GM12878 (cell line): ENCODE data around the gene ENO2. TPM values are rescaled to one million over a fixed set of nuclear protein-coding genes. Genes with fewer than 3 reads are reported as not detected.
A peak's percentile ranks its signal among the peaks of the same experiment; 100 is the strongest.

Source experiments
- ATF7 ChIP-seq: fragments of 450-650 bp; IDR thresholded peaks from 2 replicates; pipeline ENCODE4 v1.6.1; 2016; ENCODE audit warnings: low read depth, mild to moderate bottlenecking
- DPF2 ChIP-seq: fragments of 450-650 bp; IDR thresholded peaks from 2 replicates; pipeline ENCODE4 v1.6.1; 2017; ENCODE audit warnings: mild to moderate bottlenecking
- EED ChIP-seq: sonication (generic); IDR thresholded peaks from 2 replicates; pipeline ENCODE4 v1.6.1; 2016; ENCODE audit warnings: antibody characterized with exemption, low read depth
- EZH2 ChIP-seq: IDR thresholded peaks from 2 replicates; pipeline ENCODE4 v1.6.1; 2012; ENCODE audit warnings: low read depth, mild to moderate bottlenecking, control low read depth, inconsistent platforms, low read length, borderline replicate concordance; ENCODE audit not compliant: control insufficient read depth
- FOS ChIP-seq: IDR thresholded peaks from 3 replicates; pipeline ENCODE4 v1.6.1; 2011; ENCODE audit warnings: borderline replicate concordance; ENCODE audit not compliant: insufficient read length; ENCODE audit errors: extremely low read depth
- HDAC6 ChIP-seq: fragments of 200-600 bp; sonication (generic); IDR thresholded peaks from one replicate; pipeline ENCODE4 v1.8.0; 2017; ENCODE audit warnings: antibody characterized with exemption; ENCODE audit not compliant: unreplicated experiment
- HDGF ChIP-seq: fragments of 450-650 bp; IDR thresholded peaks from 2 replicates; pipeline ENCODE4 v1.6.1; 2016; ENCODE audit warnings: antibody characterized with exemption
- JUNB ChIP-seq: IDR thresholded peaks from 2 replicates; pipeline ENCODE4 v1.6.1; 2016; ENCODE audit warnings: antibody characterized with exemption, mild to moderate bottlenecking
- JUND ChIP-seq: IDR thresholded peaks from 2 replicates; pipeline ENCODE4 v1.6.1; 2012; ENCODE audit warnings: low read depth, mild to moderate bottlenecking, low read length, improper control_type of control experiment, moderate library complexity
- KDM1A ChIP-seq: fragments of 200-600 bp; sonication (generic); IDR thresholded peaks from 2 replicates; pipeline ENCODE4 v1.6.1; 2016; ENCODE audit warnings: borderline replicate concordance
- MEF2B ChIP-seq: fragments of 450-650 bp; IDR thresholded peaks from 2 replicates; pipeline ENCODE4 v1.6.1; 2018; ENCODE audit warnings: mild to moderate bottlenecking, moderate library complexity; ENCODE audit not compliant: partially characterized antibody, poor library complexity, severe bottlenecking
- MTA2 ChIP-seq: fragments of 450-650 bp; IDR thresholded peaks from 2 replicates; pipeline ENCODE4 v1.6.1; 2016; ENCODE audit warnings: low read depth, mild to moderate bottlenecking, moderate library complexity
- MTA3 ChIP-seq: IDR thresholded peaks from 2 replicates; pipeline ENCODE4 v1.6.1; 2012; ENCODE audit warnings: low read length, inconsistent platforms, borderline replicate concordance
- NFXL1 ChIP-seq: fragments of 450-650 bp; IDR thresholded peaks from 2 replicates; pipeline ENCODE4 v1.6.1; 2017; ENCODE audit warnings: antibody characterized with exemption, mild to moderate bottlenecking, borderline replicate concordance
- RB1 ChIP-seq: fragments of 450-650 bp; formaldehyde crosslinking; IDR thresholded peaks from 2 replicates; pipeline ENCODE4 v1.6.1; 2017; ENCODE audit warnings: mild to moderate bottlenecking, borderline replicate concordance
- SIN3A ChIP-seq: IDR thresholded peaks from 2 replicates; pipeline ENCODE4 v1.6.1; 2012; ENCODE audit warnings: low read depth, low read length, improper control_type of control experiment
- SMC3 ChIP-seq: IDR thresholded peaks from 2 replicates; pipeline ENCODE4 v1.6.1; 2011; ENCODE audit warnings: low read length, improper control_type of control experiment, borderline replicate concordance
- SPI1 ChIP-seq: IDR thresholded peaks from 2 replicates; pipeline ENCODE4 v1.6.1; 2011; ENCODE audit warnings: low read depth, mild to moderate bottlenecking, low read length, moderate library complexity, borderline replicate concordance; ENCODE audit not compliant: insufficient read depth
- SREBF2 ChIP-seq: IDR thresholded peaks from 2 replicates; pipeline ENCODE4 v1.6.1; 2012; ENCODE audit warnings: mild to moderate bottlenecking, low read length
- TCF12 ChIP-seq: IDR thresholded peaks from 2 replicates; pipeline ENCODE4 v1.6.1; 2011; ENCODE audit warnings: low read depth, mild to moderate bottlenecking, low read length
- WRNIP1 ChIP-seq: IDR thresholded peaks from 2 replicates; pipeline ENCODE4 v1.6.1; 2011; ENCODE audit warnings: low read depth, low read length, improper control_type of control experiment, borderline replicate concordance
- ZNF622 ChIP-seq: fragments of 450-650 bp; IDR thresholded peaks from 2 replicates; pipeline ENCODE4 v1.6.1; 2017; ENCODE audit warnings: mild to moderate bottlenecking, inconsistent platforms
- polyA plus RNA-seq, 11 experiments: library from polyadenylated mRNA; depleted of rRNA in 4 of 11; unstranded in 6 of 11; stranded (reverse) in 5 of 11; fragments of >200 nt; fragmentation: Nextera tagmentation in 4 of 11; fragmentation: Illumina TruSeq in 1 of 11; extraction: Ambion mirVana in 4 of 11; extraction: Trizol in 1 of 11; gene quantifications; 1 replicate in 1 of 11; 2 replicates in 10 of 11; pipeline versions ENCODE4 v1.2.1 to v1.2.3, GENCODE V29; 2011 to 2016; ENCODE audit warnings: inconsistent platforms in 2 of 11, missing spikeins in 2 of 11, low read depth in 1 of 11
- total RNA-seq, 4 experiments: library from RNA; depleted of rRNA in 3 of 4; stranded (reverse); fragments of >200 nt in 3 of 4; fragmentation: Illumina TruSeq in 1 of 4; extraction: Trizol in 1 of 4; gene quantifications; 2 replicates each; pipeline versions ENCODE4 v1.2.1 to v1.2.3, GENCODE V29; 2013 to 2021
- TF ChIP-seq, protein P1 (sequence below): fragments of 450-650 bp; formaldehyde crosslinking; IDR thresholded peaks from 2 replicates; pipeline ENCODE4 v1.4.0; 2020; ENCODE audit warnings: mild to moderate bottlenecking, moderate library complexity
- TF ChIP-seq, protein P2 (sequence below): IDR thresholded peaks from 2 replicates; pipeline ENCODE4 v1.6.1; 2011; ENCODE audit warnings: borderline replicate concordance, low read depth, mild to moderate bottlenecking, moderate library complexity, mixed read lengths, low read length; ENCODE audit not compliant: insufficient read depth; ENCODE audit errors: extremely low read length

Gene ENO2
- total and polyA plus RNA-seq, 10 of the 15 experiments (the other 5 are each of a cell fraction or from before 2014, with no cell fraction given) = 24.8 to 196 (median 43.1) TPM

DNA sequence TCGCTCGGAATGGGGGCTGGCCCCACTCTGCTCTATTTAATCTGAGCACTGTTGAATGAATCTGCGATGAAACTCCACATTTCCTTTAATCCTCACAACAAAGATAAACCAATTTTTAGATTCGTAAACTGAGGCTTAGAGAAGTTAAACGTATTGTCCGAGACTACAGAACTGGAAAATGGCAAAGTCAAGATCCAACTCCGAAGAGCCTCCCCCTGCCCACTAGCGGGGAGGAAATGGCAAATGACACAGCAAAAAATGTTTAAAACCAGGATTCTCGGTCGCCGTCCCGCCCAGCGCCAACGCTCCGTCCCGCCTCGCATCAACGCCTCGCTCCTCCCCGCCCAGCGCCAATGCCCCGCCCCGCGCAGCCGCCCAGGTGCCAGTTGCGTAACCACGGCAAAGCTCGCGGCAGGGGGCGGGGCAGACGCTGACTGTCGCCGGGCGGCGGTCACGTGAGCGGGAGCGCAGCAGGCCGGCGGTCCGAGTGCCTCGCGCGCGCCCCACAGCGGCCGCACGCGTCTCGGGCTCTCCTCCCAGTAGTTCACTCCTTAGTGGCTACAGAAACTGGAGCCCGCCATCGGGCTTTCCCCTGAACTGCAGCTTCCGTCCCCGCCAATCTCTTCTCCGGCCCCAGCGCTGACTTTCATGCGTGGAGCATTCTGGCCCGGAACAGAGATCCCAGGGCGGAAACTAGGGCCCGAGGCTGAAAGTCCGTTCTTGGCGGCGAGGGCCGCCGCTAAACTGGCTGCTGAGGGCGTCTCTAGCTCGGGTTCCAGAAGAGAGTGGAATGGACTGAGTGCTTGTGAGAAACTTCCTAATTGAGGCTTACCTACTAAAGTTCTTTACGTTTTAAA lies 23.4 kb upstream of the ENO2 start (continued):
- TF ChIP-seq RB1 = peak; percentile 80; the same call in 1 of the 2 replicates
- TF ChIP-seq SMC3 = peak; percentile 43
- 0 out of 2 replicates have a peak, but pooled peaks have one; percentile 43 for TF ChIP-seq SIN3A
- no peak for TF ChIP-seq FOS
- TF ChIP-seq, protein P1, sequence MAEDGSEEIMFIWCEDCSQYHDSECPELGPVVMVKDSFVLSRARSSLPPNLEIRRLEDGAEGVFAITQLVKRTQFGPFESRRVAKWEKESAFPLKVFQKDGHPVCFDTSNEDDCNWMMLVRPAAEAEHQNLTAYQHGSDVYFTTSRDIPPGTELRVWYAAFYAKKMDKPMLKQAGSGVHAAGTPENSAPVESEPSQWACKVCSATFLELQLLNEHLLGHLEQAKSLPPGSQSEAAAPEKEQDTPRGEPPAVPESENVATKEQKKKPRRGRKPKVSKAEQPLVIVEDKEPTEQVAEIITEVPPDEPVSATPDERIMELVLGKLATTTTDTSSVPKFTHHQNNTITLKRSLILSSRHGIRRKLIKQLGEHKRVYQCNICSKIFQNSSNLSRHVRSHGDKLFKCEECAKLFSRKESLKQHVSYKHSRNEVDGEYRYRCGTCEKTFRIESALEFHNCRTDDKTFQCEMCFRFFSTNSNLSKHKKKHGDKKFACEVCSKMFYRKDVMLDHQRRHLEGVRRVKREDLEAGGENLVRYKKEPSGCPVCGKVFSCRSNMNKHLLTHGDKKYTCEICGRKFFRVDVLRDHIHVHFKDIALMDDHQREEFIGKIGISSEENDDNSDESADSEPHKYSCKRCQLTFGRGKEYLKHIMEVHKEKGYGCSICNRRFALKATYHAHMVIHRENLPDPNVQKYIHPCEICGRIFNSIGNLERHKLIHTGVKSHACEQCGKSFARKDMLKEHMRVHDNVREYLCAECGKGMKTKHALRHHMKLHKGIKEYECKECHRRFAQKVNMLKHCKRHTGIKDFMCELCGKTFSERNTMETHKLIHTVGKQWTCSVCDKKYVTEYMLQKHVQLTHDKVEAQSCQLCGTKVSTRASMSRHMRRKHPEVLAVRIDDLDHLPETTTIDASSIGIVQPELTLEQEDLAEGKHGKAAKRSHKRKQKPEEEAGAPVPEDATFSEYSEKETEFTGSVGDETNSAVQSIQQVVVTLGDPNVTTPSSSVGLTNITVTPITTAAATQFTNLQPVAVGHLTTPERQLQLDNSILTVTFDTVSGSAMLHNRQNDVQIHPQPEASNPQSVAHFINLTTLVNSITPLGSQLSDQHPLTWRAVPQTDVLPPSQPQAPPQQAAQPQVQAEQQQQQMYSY (CRISPR knock-in tag) = no peak
- TF ChIP-seq SREBF2 = 0 out of 2 replicates have a peak, but pooled peaks have one; percentile 5
- no peak for TF ChIP-seq HDAC6
- no peak for TF ChIP-seq ATF7
- no peak for TF ChIP-seq KDM1A
- TF ChIP-seq JUNB = no peak
- TF ChIP-seq HDGF = no peak
- no peak for TF ChIP-seq NFXL1
- TF ChIP-seq MTA3 = no peak
- TF ChIP-seq TCF12 = peak; percentile 76
- 0 out of 2 replicates have a peak, but pooled peaks have one; percentile 35 for TF ChIP-seq JUND
- TF ChIP-seq WRNIP1 = no peak
- no peak; the same call in 1 of the 2 replicates for TF ChIP-seq MTA2
- TF ChIP-seq ZNF622 = no peak
- peak; percentile 88 for TF ChIP-seq DPF2
- TF ChIP-seq MEF2B = no peak
- TF ChIP-seq EZH2 = no peak
- no peak for TF ChIP-seq EED
- no peak for TF ChIP-seq SPI1
- TF ChIP-seq, protein P2, sequence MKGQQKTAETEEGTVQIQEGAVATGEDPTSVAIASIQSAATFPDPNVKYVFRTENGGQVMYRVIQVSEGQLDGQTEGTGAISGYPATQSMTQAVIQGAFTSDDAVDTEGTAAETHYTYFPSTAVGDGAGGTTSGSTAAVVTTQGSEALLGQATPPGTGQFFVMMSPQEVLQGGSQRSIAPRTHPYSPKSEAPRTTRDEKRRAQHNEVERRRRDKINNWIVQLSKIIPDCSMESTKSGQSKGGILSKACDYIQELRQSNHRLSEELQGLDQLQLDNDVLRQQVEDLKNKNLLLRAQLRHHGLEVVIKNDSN = peak; percentile 96
